ENCODE results near the gene NUBP1.

GRCh38 chr16:10760858-10761257 is 17.2 kb downstream of the NUBP1 start:
- TF ChIP-seq POLR2A (IDR thresholded peaks at IDR 0.05; ENCODE audit: extremely low read depth, insufficient read length), result no peak
- TF ChIP-seq CTCF (IDR thresholded peaks at IDR 0.05; ENCODE audit: low read depth, low read length), result no peak
- TF ChIP-seq MYC (IDR thresholded peaks at IDR 0.05; ENCODE audit: low read depth, low read length), result no peak

Measured in NB4 (cell line).